ENCODE results near the gene GMPPA. TPM values are rescaled to one million over a fixed set of nuclear protein-coding genes. Genes with fewer than 3 reads are reported as not detected.

GMPPA gene
- total RNA-seq, 4 donors from 2014 or later: 11.3 to 26.4 (median 14.2) TPM

- no peaks in the 10 kb centered on the region for H3K36me3 ChIP-seq
- H3K4me1 ChIP-seq: peaks cover 0 to 43% (median 27%) of the 10 kb centered on the region in 3 donors
- no peak for TF ChIP-seq CTCF (IDR thresholded peaks at IDR 0.05)
- TF ChIP-seq EP300 (IDR thresholded peaks at IDR 0.05): no peak
- TF ChIP-seq POLR2A (IDR thresholded peaks at IDR 0.05): no peak
- no peak for TF ChIP-seq POLR2AphosphoS5 (IDR thresholded peaks at IDR 0.05)
- peaks cover 49% of the 10 kb centered on the region for H3K27me3 ChIP-seq
- WGBS, 2 donors (ENCODE audit: low coverage in 1 of 2): 60 to 84% methylated on average over 1 to 8 of the region's 9 CpGs
- H3K27ac ChIP-seq: no peak overlapping the region
- no peak for ATAC-seq
- no peaks in the 10 kb centered on the region for H3K9me3 ChIP-seq
- H3K4me3 ChIP-seq: no peak overlapping the region
Measured at GRCh38 chr2:219519526-219519916, 20.8 kb downstream of the GMPPA start.

- no peak overlapping the region for H3K27ac ChIP-seq
Measured at GRCh38 chr2:219520079-219520478, 21.4 kb downstream of the GMPPA start.

GRCh38 chr2:219521066-219521880 is 22.6 kb downstream of the GMPPA start:
- peak; percentile 28 for ATAC-seq
- H3K27me3 ChIP-seq: peaks cover 53% of the 10 kb centered on the region
- no peaks in the 10 kb centered on the region for H3K9me3 ChIP-seq
- peak overlapping the region in 3 of 4 donors; percentile 78 to 90 (median 86) for H3K27ac ChIP-seq
- peak in 3 of 4 experiments; percentile 68 to 81 (median 75) for TF ChIP-seq CTCF (IDR thresholded peaks at IDR 0.05)
- TF ChIP-seq POLR2AphosphoS5 (IDR thresholded peaks at IDR 0.05): no peak
- no peak for TF ChIP-seq EP300 (IDR thresholded peaks at IDR 0.05)
- H3K36me3 ChIP-seq: no peaks in the 10 kb centered on the region
- peaks cover 0 to 40% (median 27%) of the 10 kb centered on the region in 3 donors for H3K4me1 ChIP-seq
- 13 to 21% methylated on average over 6 of the region's 14 CpGs for WGBS, 2 donors (ENCODE audit: low coverage in 1 of 2)
- H3K4me3 ChIP-seq: no peak overlapping the region

More at GRCh38 chr2:219520079-219520478, 21.4 kb downstream of the GMPPA start:
- Histone ChIP-seq H3K36me3 (no peaks in the 10 kb centered on the region), H3K9me3 (no peaks in the 10 kb centered on the region), H3K4me3 (no peak overlapping the region), H3K4me1 (peaks cover 0 to 40% (median 27%) of the 10 kb centered on the region in 3 donors), H3K27me3 (peaks cover 46% of the 10 kb centered on the region)
- no peak for TF ChIP-seq EP300 (IDR thresholded peaks at IDR 0.05)
- TF ChIP-seq POLR2A (IDR thresholded peaks at IDR 0.05): no peak
- no peak for TF ChIP-seq POLR2AphosphoS5 (IDR thresholded peaks at IDR 0.05)
- no peak for TF ChIP-seq CTCF (IDR thresholded peaks at IDR 0.05)
- WGBS, 2 donors (ENCODE audit: low coverage in 1 of 2): 68 to 80% methylated on average over 4 to 8 of the region's 8 CpGs
- ATAC-seq: no peak

- H3K27me3 ChIP-seq: peaks cover 51% of the 10 kb centered on the region
- no peaks in the 10 kb centered on the region for H3K36me3 ChIP-seq
- WGBS, 2 donors (ENCODE audit: low coverage in 1 of 2): 5 to 7% methylated on average over 8 to 21 of the region's 70 CpGs
- peak overlapping the region; percentile 5 to 90 (median 82) for H3K27ac ChIP-seq
- peaks cover 0 to 37% (median 27%) of the 10 kb centered on the region in 3 donors for H3K4me1 ChIP-seq
- peak; percentile 52 for ATAC-seq
- peak in 1 of 4 experiments; percentile 31 for TF ChIP-seq CTCF (IDR thresholded peaks at IDR 0.05)
- TF ChIP-seq POLR2A (IDR thresholded peaks at IDR 0.05): no peak
- no peak for TF ChIP-seq EP300 (IDR thresholded peaks at IDR 0.05)
- TF ChIP-seq POLR2AphosphoS5 (IDR thresholded peaks at IDR 0.05): peak; percentile 61
- no peaks in the 10 kb centered on the region for H3K9me3 ChIP-seq
- peak overlapping the region; percentile 1 to 48 for H3K4me3 ChIP-seq
Measured at GRCh38 chr2:219522111-219523030, 23.7 kb downstream of the GMPPA start.
